ENCODE results near the gene PDE4D. TPM values are rescaled to one million over a fixed set of nuclear protein-coding genes. Genes with fewer than 3 reads are reported as not detected.

The PDE4D gene
- polyA plus RNA-seq, 1 donor (not counting 4 experiments of a cell fraction or from before 2014, with no cell fraction given): 3.6 TPM

GRCh38 chr5:59519338-59519737, 374.2 kb downstream of the PDE4D start:
- Histone ChIP-seq H4K20me1 (ENCODE audit: control insufficient read depth, extremely low read depth, insufficient read depth, low read length) (no peaks in the 10 kb centered on the region), H3K79me2 (ENCODE audit: control insufficient read depth, insufficient read depth, low read length) (no peaks in the 10 kb centered on the region), H3K4me3 (ENCODE audit: control insufficient read depth in 2 of 3, extremely low read depth in 1 of 3, insufficient read depth in 2 of 3, low read depth in 1 of 3, low read length in 3 of 3) (no peak overlapping the region), H3K27ac (ENCODE audit: control insufficient read depth, insufficient read depth, low read length) (no peak overlapping the region), H3K9me3 (ENCODE audit: control insufficient read depth, low read depth, low read length) (no peaks in the 10 kb centered on the region), H3K9ac (ENCODE audit: control insufficient read depth, extremely low read depth, insufficient read depth, low read length) (no peak overlapping the region), H3K9me1 (ENCODE audit: control insufficient read depth, extremely low read depth, insufficient read depth, low read length) (no peaks in the 10 kb centered on the region), H3K4me1 (ENCODE audit: control insufficient read depth, extremely low read depth, insufficient read depth, low read length) (peaks cover 16% of the 10 kb centered on the region), H3K4me2 (ENCODE audit: control insufficient read depth, extremely low read depth, insufficient read depth, low read depth, low read length) (no peak overlapping the region), H3K27me3 (ENCODE audit: control insufficient read depth, extremely low read depth, insufficient read depth, low read length) (no peaks in the 10 kb centered on the region), H2AFZ (ENCODE audit: control insufficient read depth, low read length) (no peak overlapping the region), H3K36me3 (ENCODE audit: control insufficient read depth in 2 of 2, extremely low read depth in 1 of 2, insufficient read depth in 2 of 2, low read length in 2 of 2) (no peaks in the 10 kb centered on the region)
- DNase-seq (ENCODE audit: low read depth, low spot score) (no peak), FAIRE-seq (no peak)
- TF ChIP-seq, protein P1, sequence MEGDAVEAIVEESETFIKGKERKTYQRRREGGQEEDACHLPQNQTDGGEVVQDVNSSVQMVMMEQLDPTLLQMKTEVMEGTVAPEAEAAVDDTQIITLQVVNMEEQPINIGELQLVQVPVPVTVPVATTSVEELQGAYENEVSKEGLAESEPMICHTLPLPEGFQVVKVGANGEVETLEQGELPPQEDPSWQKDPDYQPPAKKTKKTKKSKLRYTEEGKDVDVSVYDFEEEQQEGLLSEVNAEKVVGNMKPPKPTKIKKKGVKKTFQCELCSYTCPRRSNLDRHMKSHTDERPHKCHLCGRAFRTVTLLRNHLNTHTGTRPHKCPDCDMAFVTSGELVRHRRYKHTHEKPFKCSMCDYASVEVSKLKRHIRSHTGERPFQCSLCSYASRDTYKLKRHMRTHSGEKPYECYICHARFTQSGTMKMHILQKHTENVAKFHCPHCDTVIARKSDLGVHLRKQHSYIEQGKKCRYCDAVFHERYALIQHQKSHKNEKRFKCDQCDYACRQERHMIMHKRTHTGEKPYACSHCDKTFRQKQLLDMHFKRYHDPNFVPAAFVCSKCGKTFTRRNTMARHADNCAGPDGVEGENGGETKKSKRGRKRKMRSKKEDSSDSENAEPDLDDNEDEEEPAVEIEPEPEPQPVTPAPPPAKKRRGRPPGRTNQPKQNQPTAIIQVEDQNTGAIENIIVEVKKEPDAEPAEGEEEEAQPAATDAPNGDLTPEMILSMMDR (optimal IDR thresholded peaks at IDR 0.05 in 1 of 3, IDR thresholded peaks at IDR 0.05 in 1 of 3, conservative IDR thresholded peaks at IDR 0.05 in 1 of 3; ENCODE audit: extremely low read depth in 1 of 3, insufficient read depth in 2 of 3, low read length in 3 of 3): no peak
- no peak for TF ChIP-seq EZH2 (IDR thresholded peaks at IDR 0.05; ENCODE audit: low read length)
- dilution Hi-C loops (cut with MboI; ENCODE audit: extremely low pct_ligation_motif_present, low sequenced_read_pairs): no loop called here

- no peak overlapping the region for H3K27ac ChIP-seq (ENCODE audit: control insufficient read depth, insufficient read depth, low read length)
- no peaks in the 10 kb centered on the region for H3K9me1 ChIP-seq (ENCODE audit: control insufficient read depth, extremely low read depth, insufficient read depth, low read length)
- H3K9me3 ChIP-seq (ENCODE audit: control insufficient read depth, low read depth, low read length): no peaks in the 10 kb centered on the region
- no peaks in the 10 kb centered on the region for H3K36me3 ChIP-seq (ENCODE audit: control insufficient read depth in 2 of 2, extremely low read depth in 1 of 2, insufficient read depth in 2 of 2, low read length in 2 of 2)
- no peak overlapping the region for H3K4me3 ChIP-seq (ENCODE audit: control insufficient read depth in 2 of 3, extremely low read depth in 1 of 3, insufficient read depth in 2 of 3, low read depth in 1 of 3, low read length in 3 of 3)
- TF ChIP-seq, protein P1 (optimal IDR thresholded peaks at IDR 0.05 in 1 of 3, IDR thresholded peaks at IDR 0.05 in 1 of 3, conservative IDR thresholded peaks at IDR 0.05 in 1 of 3; ENCODE audit: extremely low read depth in 1 of 3, insufficient read depth in 2 of 3, low read length in 3 of 3): no peak
- TF ChIP-seq EZH2 (IDR thresholded peaks at IDR 0.05; ENCODE audit: low read length): no peak
- peak; percentile 70 for FAIRE-seq
- no peaks in the 10 kb centered on the region for H3K27me3 ChIP-seq (ENCODE audit: control insufficient read depth, extremely low read depth, insufficient read depth, low read length)
- DNase-seq (ENCODE audit: low read depth, low spot score): no peak
- peaks cover 16% of the 10 kb centered on the region for H3K4me1 ChIP-seq (ENCODE audit: control insufficient read depth, extremely low read depth, insufficient read depth, low read length)
- peak overlapping the region; percentile 46 for H3K4me2 ChIP-seq (ENCODE audit: control insufficient read depth, extremely low read depth, insufficient read depth, low read depth, low read length)
- no peak overlapping the region for H3K9ac ChIP-seq (ENCODE audit: control insufficient read depth, extremely low read depth, insufficient read depth, low read length)
- no peak overlapping the region for H2AFZ ChIP-seq (ENCODE audit: control insufficient read depth, low read length)
- no peaks in the 10 kb centered on the region for H3K79me2 ChIP-seq (ENCODE audit: control insufficient read depth, insufficient read depth, low read length)
- H4K20me1 ChIP-seq (ENCODE audit: control insufficient read depth, extremely low read depth, insufficient read depth, low read length): no peaks in the 10 kb centered on the region
- dilution Hi-C loops (cut with MboI; ENCODE audit: extremely low pct_ligation_motif_present, low sequenced_read_pairs): no loop called here
Observed at GRCh38 chr5:59517926-59518585, 375.5 kb downstream of the PDE4D start.
